HL-60 (cell line): ENCODE data around the gene FSIP1.

Experiments
- POLR2AphosphoS5 ChIP-seq: IDR thresholded peaks from 2 replicates; pipeline ENCODE4 v1.6.1; 2012; ENCODE audit warnings: low read depth
- SPI1 ChIP-seq: IDR thresholded peaks from 2 replicates; pipeline ENCODE4 v1.6.1; 2012; ENCODE audit warnings: low read depth, mild to moderate bottlenecking, borderline replicate concordance
- TF ChIP-seq, protein P1 (sequence below): IDR thresholded peaks from one replicate; pipeline ENCODE4 v1.5.1; 2011; ENCODE audit warnings: low read length, control low read depth, inconsistent platforms; ENCODE audit not compliant: insufficient read depth
- TF ChIP-seq, protein P2 (sequence below): IDR thresholded peaks from 2 replicates; pipeline ENCODE4 v1.6.1; 2012; ENCODE audit warnings: low read depth; ENCODE audit not compliant: insufficient replicate concordance

DNA sequence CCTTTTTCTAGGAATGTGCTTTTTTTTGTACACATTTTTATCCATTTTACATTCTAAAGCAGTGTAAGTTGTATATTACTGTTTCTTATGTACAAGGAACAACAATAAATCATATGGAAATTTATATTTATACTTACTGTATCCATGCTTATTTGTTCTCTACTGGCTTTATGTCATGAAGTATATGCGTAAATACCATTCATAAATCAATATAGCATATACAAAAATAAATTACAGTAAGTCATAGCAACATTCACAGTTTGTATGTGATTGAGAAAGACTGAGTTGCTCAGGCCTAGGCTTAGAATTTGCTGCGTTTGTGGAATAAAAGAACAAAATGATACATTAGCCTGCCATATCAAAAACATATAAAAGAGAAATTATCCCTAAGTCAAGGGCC is 185.3 kb downstream of the FSIP1 start:
- TF ChIP-seq, protein P1, sequence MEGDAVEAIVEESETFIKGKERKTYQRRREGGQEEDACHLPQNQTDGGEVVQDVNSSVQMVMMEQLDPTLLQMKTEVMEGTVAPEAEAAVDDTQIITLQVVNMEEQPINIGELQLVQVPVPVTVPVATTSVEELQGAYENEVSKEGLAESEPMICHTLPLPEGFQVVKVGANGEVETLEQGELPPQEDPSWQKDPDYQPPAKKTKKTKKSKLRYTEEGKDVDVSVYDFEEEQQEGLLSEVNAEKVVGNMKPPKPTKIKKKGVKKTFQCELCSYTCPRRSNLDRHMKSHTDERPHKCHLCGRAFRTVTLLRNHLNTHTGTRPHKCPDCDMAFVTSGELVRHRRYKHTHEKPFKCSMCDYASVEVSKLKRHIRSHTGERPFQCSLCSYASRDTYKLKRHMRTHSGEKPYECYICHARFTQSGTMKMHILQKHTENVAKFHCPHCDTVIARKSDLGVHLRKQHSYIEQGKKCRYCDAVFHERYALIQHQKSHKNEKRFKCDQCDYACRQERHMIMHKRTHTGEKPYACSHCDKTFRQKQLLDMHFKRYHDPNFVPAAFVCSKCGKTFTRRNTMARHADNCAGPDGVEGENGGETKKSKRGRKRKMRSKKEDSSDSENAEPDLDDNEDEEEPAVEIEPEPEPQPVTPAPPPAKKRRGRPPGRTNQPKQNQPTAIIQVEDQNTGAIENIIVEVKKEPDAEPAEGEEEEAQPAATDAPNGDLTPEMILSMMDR, result no peak
- TF ChIP-seq POLR2AphosphoS5, result no peak
- TF ChIP-seq, protein P2, sequence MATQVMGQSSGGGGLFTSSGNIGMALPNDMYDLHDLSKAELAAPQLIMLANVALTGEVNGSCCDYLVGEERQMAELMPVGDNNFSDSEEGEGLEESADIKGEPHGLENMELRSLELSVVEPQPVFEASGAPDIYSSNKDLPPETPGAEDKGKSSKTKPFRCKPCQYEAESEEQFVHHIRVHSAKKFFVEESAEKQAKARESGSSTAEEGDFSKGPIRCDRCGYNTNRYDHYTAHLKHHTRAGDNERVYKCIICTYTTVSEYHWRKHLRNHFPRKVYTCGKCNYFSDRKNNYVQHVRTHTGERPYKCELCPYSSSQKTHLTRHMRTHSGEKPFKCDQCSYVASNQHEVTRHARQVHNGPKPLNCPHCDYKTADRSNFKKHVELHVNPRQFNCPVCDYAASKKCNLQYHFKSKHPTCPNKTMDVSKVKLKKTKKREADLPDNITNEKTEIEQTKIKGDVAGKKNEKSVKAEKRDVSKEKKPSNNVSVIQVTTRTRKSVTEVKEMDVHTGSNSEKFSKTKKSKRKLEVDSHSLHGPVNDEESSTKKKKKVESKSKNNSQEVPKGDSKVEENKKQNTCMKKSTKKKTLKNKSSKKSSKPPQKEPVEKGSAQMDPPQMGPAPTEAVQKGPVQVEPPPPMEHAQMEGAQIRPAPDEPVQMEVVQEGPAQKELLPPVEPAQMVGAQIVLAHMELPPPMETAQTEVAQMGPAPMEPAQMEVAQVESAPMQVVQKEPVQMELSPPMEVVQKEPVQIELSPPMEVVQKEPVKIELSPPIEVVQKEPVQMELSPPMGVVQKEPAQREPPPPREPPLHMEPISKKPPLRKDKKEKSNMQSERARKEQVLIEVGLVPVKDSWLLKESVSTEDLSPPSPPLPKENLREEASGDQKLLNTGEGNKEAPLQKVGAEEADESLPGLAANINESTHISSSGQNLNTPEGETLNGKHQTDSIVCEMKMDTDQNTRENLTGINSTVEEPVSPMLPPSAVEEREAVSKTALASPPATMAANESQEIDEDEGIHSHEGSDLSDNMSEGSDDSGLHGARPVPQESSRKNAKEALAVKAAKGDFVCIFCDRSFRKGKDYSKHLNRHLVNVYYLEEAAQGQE, result no peak
- no peak for TF ChIP-seq SPI1
